K562 (cell line): ENCODE results near the gene FAM43B. TPM values are rescaled to one million over a fixed set of nuclear protein-coding genes. Genes with fewer than 3 reads are reported as not detected.
A peak's percentile ranks its signal among the peaks of the same experiment; 100 is the strongest.

Source experiments
- ARID2 ChIP-seq: fragments of 450-650 bp; IDR thresholded peaks from 2 replicates; pipeline ENCODE4 v1.6.1; 2017; ENCODE audit warnings: antibody characterized with exemption, mild to moderate bottlenecking
- GTF2A2 ChIP-seq: IDR thresholded peaks from 2 replicates; pipeline ENCODE4 v1.6.1; 2016; ENCODE audit warnings: mild to moderate bottlenecking, missing genetic modification characterization, missing compliant biosample characterization
- HNRNPL ChIP-seq: fragments of 200-400 bp; formaldehyde crosslinking; IDR thresholded peaks from 2 replicates; pipeline ENCODE4 v1.6.1; 2017; ENCODE audit warnings: low read depth, mild to moderate bottlenecking, low read length
- LARP7 ChIP-seq: fragments of 450-650 bp; IDR thresholded peaks from 2 replicates; pipeline ENCODE4 v1.6.1; 2016
- MYBL2 ChIP-seq, 2 experiments: fragments of 450-650 bp in 1 of 2; sonication (generic) in 1 of 2; formaldehyde crosslinking in 1 of 2; IDR thresholded peaks; 2 replicates each; pipeline versions ENCODE4 v1.6.1 to v1.8.1; 2017 to 2022; ENCODE audit warnings: borderline replicate concordance in 1 of 2, inconsistent platforms in 1 of 2, low read depth in 1 of 2, mild to moderate bottlenecking in 1 of 2, missing genetic modification reagents in 1 of 2, moderate library complexity in 1 of 2
- POLR3A ChIP-seq: IDR thresholded peaks from 2 replicates; pipeline ENCODE4 v1.6.1; 2011; ENCODE audit warnings: borderline replicate concordance, mild to moderate bottlenecking, moderate library complexity; ENCODE audit not compliant: insufficient read length, insufficient read depth; ENCODE audit errors: extremely low read depth
- PRMT5 ChIP-seq: sonication (generic); formaldehyde crosslinking; IDR thresholded peaks from 2 replicates; pipeline ENCODE4 v1.5.0; 2020; ENCODE audit warnings: missing genetic modification reagents
- RFX1 ChIP-seq: fragments of 450-650 bp; IDR thresholded peaks from 2 replicates; pipeline ENCODE4 v1.6.1; 2016; ENCODE audit warnings: mild to moderate bottlenecking, moderate library complexity
- RFX7 ChIP-seq: fragments of 250-450 bp; sonication (Bioruptor Pico); IDR thresholded peaks from 2 replicates; pipeline ENCODE4 v1.5.1; 2021; ENCODE audit warnings: mild to moderate bottlenecking
- SRF ChIP-seq, 2 experiments: fragments of 250-450, 450-650 bp in 1 of 2; sonication (Bioruptor Pico) in 1 of 2; sonication (generic) in 1 of 2; formaldehyde crosslinking; IDR thresholded peaks; 2 replicates each; pipeline versions ENCODE4 v1.5.0 to v1.5.1; 2020 to 2022; ENCODE audit warnings: mild to moderate bottlenecking in 1 of 2, missing genetic modification reagents in 1 of 2
- XRCC5 ChIP-seq: fragments of 200-400 bp; formaldehyde crosslinking; IDR thresholded peaks from 2 replicates; pipeline ENCODE4 v1.6.1; 2017; ENCODE audit warnings: low read depth, mild to moderate bottlenecking, low read length
- ZNF764 ChIP-seq: fragments of 250-450 bp; sonication (Bioruptor Pico); IDR thresholded peaks from 2 replicates; pipeline ENCODE4 v1.4.0; 2020; ENCODE audit warnings: low read depth, mild to moderate bottlenecking, moderate library complexity
- ZNF780A ChIP-seq: fragments of 250-450 bp; sonication (Bioruptor Pico); IDR thresholded peaks from 2 replicates; pipeline ENCODE4 v1.5.0; 2021; ENCODE audit warnings: mild to moderate bottlenecking
- polyA plus RNA-seq, 8 experiments: library from polyadenylated mRNA; depleted of rRNA in 4 of 8; stranded (reverse) in 5 of 8; unstranded in 3 of 8; fragments of >200 nt; fragmentation: Nextera tagmentation in 2 of 8; fragmentation: Illumina TruSeq in 1 of 8; extraction: Ambion mirVana in 2 of 8; extraction: Trizol in 1 of 8; gene quantifications; 2 replicates each; pipeline versions ENCODE4 v1.2.1 to v1.2.3, GENCODE V29; 2011 to 2014; ENCODE audit warnings: inconsistent platforms in 1 of 8, missing spikeins in 1 of 8
- total RNA-seq, 7 experiments: library from RNA; depleted of rRNA in 6 of 7; stranded (reverse); fragments of >200 nt in 6 of 7; fragmentation: Illumina TruSeq in 2 of 7; extraction: Trizol in 2 of 7; gene quantifications; 2 replicates each; pipeline versions ENCODE4 v1.2.1 to v1.2.3, GENCODE V29; 2011 to 2021; ENCODE audit warnings: low replicate concordance in 1 of 7
- TF ChIP-seq, protein P1 (sequence below), 3 experiments: fragments of 200-800 bp in 1 of 3; sonication (Bioruptor generic) in 1 of 3; sonication (generic) in 1 of 3; formaldehyde crosslinking in 1 of 3; IDR thresholded peaks; 2 replicates each; pipeline versions ENCODE4 v1.6.1 to v1.8.0; 2016 to 2022; ENCODE audit warnings: mild to moderate bottlenecking in 2 of 3, missing compliant biosample characterization in 2 of 3, missing genetic modification characterization in 2 of 3, missing genetic modification reagents in 1 of 3
- TF ChIP-seq, protein P2 (sequence below), 2 experiments: fragments of 450-650 bp in 1 of 2; sonication (generic) in 1 of 2; formaldehyde crosslinking; conservative IDR thresholded peaks; 2 replicates each; pipeline versions ENCODE4 v1.4.0 to v1.8.1; 2020 to 2022; ENCODE audit warnings: mild to moderate bottlenecking in 1 of 2, missing genetic modification reagents in 1 of 2
- TF ChIP-seq, protein P3 (sequence below): fragments of 250-450 bp; sonication (Bioruptor Pico); IDR thresholded peaks from 2 replicates; pipeline ENCODE4 v1.5.0; 2021
- TF ChIP-seq, protein P4 (sequence below): sonication (generic); formaldehyde crosslinking; IDR thresholded peaks from 2 replicates; pipeline ENCODE4 v1.8.0; 2022; ENCODE audit warnings: mild to moderate bottlenecking, missing genetic modification reagents

The FAM43B gene
- total and polyA plus RNA-seq, 9 of the 15 experiments (the other 6 are each of a cell fraction or from before 2014, with no cell fraction given): not detected

DNA sequence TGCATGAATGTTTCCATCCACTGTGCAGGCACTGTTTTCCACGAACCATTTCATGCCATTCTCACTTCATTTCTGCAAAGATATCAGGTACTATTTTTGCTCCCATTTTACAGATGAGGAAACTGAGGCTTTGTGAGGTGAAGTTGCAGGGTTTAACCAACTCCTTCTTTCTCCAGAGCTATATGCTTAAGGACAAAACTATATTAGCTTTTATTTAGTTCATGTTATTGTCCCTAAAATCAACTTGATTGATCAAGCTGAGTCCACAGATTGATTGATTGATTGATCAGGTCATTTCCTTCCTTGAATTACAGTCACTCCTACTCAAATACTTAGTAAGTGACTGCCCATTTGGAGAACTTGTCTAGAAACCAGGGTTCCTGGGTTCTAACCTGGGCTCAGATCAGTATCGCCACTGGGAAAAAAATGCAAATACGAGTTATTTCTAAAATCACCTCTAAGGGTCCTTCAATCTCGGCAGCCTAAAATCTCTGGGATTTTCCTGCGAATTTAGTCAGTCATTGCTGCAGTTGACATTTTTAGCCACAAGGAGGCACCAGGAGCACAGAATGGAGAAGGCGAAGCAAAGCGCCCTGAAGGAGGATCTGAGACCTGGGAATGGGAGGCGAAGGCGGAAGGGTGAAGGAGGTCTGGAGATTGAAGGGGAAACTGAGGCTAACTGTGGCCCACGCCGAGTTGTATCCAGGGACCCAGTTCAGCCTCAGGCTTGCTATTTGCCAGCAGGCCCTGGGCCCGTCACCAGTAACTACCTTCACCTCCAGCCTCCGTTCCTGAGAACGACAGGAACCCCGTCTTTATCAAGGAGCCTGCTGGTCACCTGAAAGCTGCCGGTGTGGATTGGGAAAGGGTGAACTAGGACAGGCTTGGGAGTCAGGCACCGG, 30.2 kb upstream of the FAM43B start (continued):
- TF ChIP-seq XRCC5 (peak; percentile 72; the same call in 1 of the 2 replicates), HNRNPL (no peak), PRMT5 (CRISPR knock-in tag) (no peak), ZNF780A (no peak), ARID2 (peak; percentile 73; the same call in 1 of the 2 replicates), RFX1 (no peak), GTF2A2 (tag) (no peak), POLR3A (no peak), RFX7 (CRISPR knock-in tag) (no peak), SRF (CRISPR knock-in tag; IDR thresholded peaks at IDR 0.05) (no peak), LARP7 (no peak), ZNF764 (no peak), MYBL2 (IDR thresholded peaks at IDR 0.05; ENCODE audit: low read depth) (no peak), MYBL2 (CRISPR knock-in tag; IDR thresholded peaks at IDR 0.05; ENCODE audit: borderline replicate concordance) (no peak)
- TF ChIP-seq, protein P1, sequence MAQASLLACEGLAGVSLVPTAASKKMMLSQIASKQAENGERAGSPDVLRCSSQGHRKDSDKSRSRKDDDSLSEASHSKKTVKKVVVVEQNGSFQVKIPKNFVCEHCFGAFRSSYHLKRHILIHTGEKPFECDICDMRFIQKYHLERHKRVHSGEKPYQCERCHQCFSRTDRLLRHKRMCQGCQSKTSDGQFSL (CRISPR knock-in tag; IDR thresholded peaks at IDR 0.05): no peak
- TF ChIP-seq, protein P1 (tag; IDR thresholded peaks at IDR 0.05): no peak
- TF ChIP-seq, protein P2, sequence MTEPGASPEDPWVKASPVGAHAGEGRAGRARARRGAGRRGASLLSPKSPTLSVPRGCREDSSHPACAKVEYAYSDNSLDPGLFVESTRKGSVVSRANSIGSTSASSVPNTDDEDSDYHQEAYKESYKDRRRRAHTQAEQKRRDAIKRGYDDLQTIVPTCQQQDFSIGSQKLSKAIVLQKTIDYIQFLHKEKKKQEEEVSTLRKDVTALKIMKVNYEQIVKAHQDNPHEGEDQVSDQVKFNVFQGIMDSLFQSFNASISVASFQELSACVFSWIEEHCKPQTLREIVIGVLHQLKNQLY (CRISPR knock-in tag; conservative IDR thresholded peaks at IDR 0.05): no peak
- TF ChIP-seq, protein P3, sequence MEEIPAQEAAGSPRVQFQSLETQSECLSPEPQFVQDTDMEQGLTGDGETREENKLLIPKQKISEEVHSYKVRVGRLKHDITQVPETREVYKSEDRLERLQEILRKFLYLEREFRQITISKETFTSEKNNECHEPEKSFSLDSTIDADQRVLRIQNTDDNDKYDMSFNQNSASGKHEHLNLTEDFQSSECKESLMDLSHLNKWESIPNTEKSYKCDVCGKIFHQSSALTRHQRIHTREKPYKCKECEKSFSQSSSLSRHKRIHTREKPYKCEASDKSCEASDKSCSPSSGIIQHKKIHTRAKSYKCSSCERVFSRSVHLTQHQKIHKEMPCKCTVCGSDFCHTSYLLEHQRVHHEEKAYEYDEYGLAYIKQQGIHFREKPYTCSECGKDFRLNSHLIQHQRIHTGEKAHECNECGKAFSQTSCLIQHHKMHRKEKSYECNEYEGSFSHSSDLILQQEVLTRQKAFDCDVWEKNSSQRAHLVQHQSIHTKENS (CRISPR knock-in tag): no peak
- TF ChIP-seq, protein P4, sequence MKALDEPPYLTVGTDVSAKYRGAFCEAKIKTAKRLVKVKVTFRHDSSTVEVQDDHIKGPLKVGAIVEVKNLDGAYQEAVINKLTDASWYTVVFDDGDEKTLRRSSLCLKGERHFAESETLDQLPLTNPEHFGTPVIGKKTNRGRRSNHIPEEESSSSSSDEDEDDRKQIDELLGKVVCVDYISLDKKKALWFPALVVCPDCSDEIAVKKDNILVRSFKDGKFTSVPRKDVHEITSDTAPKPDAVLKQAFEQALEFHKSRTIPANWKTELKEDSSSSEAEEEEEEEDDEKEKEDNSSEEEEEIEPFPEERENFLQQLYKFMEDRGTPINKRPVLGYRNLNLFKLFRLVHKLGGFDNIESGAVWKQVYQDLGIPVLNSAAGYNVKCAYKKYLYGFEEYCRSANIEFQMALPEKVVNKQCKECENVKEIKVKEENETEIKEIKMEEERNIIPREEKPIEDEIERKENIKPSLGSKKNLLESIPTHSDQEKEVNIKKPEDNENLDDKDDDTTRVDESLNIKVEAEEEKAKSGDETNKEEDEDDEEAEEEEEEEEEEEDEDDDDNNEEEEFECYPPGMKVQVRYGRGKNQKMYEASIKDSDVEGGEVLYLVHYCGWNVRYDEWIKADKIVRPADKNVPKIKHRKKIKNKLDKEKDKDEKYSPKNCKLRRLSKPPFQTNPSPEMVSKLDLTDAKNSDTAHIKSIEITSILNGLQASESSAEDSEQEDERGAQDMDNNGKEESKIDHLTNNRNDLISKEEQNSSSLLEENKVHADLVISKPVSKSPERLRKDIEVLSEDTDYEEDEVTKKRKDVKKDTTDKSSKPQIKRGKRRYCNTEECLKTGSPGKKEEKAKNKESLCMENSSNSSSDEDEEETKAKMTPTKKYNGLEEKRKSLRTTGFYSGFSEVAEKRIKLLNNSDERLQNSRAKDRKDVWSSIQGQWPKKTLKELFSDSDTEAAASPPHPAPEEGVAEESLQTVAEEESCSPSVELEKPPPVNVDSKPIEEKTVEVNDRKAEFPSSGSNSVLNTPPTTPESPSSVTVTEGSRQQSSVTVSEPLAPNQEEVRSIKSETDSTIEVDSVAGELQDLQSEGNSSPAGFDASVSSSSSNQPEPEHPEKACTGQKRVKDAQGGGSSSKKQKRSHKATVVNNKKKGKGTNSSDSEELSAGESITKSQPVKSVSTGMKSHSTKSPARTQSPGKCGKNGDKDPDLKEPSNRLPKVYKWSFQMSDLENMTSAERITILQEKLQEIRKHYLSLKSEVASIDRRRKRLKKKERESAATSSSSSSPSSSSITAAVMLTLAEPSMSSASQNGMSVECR (CRISPR knock-in tag): no peak
